Stimulated activated CD4-positive, alpha-beta T cell treated with anti-CD3 and anti-CD28 coated beads, Interleukin-12 subunit alpha, Interleukin-12 subunit beta, amount 100 ng/mL, for 48 hours (primary cell): ENCODE measurements around the gene SPAST.
"Not testable (repeated sequence)": the region's sequence is repeated elsewhere in the genome, so short reads cannot be mapped to it uniquely, and the experiment has no call there.

Experiments
- DNase-seq, 3 donors: peaks; one replicate each; pipeline ENCODE4 v3.0.0-alpha.2; 2020; ENCODE audit warnings: low read depth in 2 of 3, low spot score in 1 of 3

Gene SPAST, protein sequence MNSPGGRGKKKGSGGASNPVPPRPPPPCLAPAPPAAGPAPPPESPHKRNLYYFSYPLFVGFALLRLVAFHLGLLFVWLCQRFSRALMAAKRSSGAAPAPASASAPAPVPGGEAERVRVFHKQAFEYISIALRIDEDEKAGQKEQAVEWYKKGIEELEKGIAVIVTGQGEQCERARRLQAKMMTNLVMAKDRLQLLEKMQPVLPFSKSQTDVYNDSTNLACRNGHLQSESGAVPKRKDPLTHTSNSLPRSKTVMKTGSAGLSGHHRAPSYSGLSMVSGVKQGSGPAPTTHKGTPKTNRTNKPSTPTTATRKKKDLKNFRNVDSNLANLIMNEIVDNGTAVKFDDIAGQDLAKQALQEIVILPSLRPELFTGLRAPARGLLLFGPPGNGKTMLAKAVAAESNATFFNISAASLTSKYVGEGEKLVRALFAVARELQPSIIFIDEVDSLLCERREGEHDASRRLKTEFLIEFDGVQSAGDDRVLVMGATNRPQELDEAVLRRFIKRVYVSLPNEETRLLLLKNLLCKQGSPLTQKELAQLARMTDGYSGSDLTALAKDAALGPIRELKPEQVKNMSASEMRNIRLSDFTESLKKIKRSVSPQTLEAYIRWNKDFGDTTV

DNA sequence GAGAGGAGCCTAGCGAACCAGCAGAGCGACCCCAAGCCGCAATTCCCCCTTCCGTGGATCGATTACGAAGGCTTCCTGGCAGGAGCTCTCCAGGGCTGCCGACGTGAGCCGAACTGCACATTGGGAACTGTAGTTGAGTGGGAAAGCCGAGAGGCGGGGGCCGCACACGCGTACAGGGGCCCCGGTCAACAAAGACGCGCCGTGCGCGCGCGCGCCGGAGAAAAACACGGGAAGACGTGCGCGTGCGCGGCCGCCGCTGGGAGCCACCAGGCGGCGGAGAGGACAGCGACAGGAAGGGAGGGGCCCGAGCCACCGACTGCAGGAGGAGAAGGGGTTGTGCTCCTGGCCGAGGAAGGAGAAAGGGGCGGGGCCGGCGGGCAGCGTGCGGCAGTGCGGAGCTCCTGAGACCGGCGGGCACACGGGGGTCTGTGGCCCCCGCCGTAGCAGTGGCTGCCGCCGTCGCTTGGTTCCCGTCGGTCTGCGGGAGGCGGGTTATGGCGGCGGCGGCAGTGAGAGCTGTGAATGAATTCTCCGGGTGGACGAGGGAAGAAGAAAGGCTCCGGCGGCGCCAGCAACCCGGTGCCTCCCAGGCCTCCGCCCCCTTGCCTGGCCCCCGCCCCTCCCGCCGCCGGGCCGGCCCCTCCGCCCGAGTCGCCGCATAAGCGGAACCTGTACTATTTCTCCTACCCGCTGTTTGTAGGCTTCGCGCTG, at the start of gene SPAST:
Gene SPAST, plus strand, starts transcription at position 247 of the 711 bp plus-strand sequence. Its CDS starts 276 bp downstream, at position 523.
- DNase-seq = peak; percentile 93 to 98 (median 93)

DNA sequence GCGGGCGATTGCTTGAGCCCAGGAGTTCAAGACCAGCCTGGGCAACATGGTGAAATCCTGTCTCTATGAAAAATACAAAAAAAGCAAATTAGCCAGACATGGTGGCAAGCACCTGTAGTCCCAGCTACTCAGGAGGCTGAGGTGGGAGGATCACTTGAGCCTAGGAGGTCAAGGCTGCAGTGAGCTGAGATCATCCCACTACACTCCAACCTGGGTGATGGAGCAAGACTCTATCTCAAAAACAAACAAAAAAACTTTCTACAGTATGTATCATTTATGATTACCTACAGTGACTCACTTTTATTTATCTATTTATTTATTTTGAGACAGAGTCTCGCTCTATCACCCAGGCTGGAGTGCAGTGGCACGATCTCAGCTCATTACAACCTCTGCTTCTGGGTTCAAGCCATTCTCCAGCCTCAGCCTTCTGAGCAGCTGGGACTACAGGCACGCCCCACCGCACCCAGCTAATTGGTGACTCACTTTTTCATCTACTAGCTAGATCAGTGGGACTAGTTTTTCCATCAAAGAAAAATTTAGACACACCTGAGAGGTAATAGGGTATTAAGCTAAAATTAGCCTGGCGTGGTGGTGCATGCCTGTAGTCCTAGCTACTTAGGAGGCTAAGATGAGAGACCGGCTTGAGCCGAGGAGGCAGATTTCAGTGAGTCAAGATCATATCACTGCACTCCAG, 44.4 kb upstream of the SPAST start:
- not testable (repeated sequence) for DNase-seq

DNA sequence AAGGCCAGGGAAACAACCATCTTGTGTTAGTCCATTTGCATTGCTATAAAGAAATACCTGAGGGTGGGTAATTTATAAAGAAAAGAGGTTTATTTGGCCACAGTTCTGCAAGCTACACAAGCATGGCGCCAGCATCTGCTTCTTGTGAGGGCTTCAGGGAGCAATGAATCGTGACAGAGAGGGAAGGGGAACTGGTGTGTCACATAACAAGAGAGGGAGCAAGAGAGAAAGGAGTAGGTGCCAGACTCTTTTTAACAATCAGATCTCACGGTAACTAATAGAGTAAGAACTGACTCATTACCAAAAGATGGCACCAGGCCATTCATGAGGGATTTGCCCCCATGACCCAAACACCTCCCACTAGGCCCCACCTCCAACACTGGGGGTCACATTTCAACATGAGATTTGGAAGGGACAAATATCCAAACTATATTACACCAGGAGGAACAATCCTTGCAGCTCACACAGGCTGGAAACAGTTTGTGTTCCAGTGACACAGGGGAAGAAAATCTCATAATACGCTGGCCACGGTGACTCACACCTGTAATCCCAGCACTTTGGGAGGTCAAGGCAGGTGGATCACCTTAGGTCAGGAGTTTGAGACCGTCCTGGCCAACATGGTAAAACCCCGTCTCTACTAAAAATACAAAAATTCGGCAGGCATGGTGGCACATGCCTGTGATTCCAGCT, 29.0 kb upstream of the SPAST start:
- DNase-seq = not testable (repeated sequence)

DNA sequence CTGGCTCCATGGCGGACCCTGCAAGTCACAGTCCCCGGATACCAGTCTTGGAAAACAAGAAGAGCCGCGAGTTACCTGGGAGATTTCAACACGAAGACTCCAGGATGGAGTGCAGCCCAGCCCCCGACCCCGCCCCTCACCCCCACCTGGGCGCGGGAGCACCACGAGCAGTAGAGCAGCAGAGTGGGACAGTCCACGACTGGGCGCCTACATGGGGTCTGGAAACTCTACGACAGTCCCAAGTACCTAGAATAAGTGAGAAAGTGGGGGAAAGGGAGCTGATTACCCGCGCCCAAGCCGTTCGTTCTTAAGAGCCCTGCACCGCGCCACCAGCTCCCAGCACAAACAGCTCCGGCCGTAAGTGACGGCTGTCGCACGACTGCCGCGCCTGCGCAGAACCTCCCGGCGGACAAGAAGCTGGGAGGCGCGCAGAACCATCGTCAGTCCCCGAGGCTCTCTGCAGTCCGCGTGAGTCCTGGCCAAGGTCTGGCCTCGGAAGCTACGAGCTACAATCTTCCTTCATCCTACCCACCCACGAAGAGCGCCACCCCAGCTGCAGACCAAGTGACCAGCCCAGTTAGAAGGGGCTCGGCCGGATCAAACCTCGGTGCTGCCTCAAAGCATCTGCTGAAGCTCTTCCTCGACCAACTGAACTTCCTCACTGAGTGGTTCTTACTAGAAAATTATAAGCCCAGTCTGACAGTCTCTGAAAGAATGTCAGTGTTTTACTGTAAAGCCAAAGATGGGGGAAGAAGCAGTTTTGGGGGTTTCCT, 23.7 kb upstream of the SPAST start, which contains the start of gene DPY30:
Gene DPY30, minus strand, starts transcription at position 359 of the 773 bp plus-strand sequence. Its CDS starts 349 bp downstream, at position 10.
- DNase-seq = peak; percentile 81 to 87 (median 84)

DNA sequence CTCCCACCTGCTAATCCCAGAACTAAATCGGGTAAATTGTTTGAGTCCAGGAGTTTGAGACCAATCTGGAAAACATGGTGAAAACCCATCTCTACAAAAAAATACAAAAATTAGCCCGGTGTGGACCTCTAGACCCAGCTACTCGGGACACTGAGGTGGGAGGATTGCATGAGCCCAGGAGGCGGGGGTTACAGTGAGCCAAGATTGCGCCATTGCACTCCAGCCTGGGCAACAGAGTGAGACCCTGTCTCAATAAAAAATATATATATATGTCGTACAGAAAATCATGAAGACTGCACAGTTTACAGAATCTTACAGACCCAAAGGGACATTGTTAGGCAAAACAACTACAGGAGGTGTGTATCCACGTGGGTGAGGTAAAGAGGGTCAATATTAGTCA, 19.8 kb upstream of the SPAST start:
- no peak for DNase-seq

DNA sequence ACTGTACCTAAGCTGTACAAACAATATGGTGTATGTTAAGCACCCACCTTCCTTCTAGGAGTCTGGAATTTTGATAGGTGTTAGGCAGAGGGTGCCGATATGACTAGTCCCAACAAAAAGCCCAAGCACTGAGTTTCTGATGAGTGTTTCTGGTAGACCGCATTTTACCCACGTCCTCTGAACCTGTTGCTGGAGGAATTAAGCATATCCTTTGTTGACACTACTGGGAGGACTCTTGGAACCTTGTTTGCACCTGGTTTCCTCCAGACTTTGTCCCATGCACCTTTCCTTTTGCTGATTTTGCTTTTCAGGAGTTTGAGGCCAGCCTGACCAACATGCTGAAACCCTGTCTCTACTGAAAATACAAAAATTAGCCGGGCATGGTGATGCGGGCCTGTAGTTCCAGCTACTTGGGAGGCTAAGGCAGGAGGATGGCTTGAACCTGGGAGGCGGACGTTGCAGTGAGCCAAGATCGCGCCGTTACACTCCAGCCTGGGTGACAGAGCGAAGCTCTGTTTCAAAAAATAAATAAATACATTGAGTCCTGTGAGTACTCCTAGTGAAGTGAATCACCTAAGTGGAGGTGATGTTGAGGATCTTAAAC, 11.4 kb upstream of the SPAST start:
- DNase-seq = no peak

DNA sequence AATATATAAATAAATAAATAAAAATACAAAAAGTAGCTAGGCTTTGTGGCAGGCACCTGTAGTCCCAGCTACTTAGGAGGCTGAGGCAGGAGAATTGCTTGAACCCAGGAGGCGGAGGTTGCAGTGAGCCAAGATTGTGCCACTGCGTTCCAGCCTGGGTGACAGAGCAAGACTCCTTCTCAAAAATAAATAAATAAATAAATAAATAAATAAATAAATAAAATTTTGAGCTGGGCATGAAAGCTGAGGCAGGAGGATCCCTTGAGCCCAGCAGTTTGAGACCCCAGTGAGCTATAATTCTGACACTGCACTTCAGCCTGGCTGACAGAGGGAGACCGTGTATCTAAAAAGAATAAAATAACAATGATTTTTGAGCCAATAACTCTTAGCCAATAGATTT, 8.8 kb upstream of the SPAST start:
- not testable (repeated sequence) for DNase-seq

DNA sequence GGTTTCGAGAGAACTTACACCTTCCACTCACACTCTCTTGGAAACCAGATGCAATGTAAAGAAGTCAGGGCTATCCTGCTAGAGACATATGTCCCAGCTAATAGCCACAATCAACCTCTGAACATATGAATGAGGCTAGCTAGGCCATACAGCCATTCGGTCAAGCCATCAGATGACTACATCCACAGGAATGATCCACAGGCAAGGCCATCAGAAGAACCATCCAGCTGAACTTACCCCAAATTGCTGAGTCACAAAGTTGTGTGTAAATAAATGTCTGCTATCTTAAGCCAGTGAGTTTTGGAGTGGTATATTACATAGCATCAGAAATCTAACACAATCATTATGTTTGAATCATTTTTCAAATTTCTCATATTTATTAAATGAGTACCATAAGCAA, 5.2 kb upstream of the SPAST start:
- DNase-seq = no peak

DNA sequence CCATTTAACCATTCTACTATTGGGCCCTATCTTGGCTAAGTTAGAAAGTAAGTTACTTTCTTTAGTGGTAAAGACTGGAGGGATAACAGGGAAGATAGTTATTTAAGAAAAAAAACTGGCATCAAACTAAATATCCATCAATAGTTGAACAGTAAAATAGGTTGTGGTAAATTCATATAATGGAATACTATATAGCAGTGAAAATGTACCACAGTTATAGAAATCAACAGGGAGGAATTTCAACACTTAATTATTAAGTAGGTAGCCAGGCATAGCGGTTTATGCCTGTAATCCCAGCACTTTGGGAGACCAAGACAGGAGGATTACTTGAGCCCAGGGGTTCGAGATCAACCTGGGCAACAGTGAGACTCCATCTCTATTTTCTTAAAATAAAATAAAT, 3.1 kb upstream of the SPAST start:
- DNase-seq = no peak

DNA sequence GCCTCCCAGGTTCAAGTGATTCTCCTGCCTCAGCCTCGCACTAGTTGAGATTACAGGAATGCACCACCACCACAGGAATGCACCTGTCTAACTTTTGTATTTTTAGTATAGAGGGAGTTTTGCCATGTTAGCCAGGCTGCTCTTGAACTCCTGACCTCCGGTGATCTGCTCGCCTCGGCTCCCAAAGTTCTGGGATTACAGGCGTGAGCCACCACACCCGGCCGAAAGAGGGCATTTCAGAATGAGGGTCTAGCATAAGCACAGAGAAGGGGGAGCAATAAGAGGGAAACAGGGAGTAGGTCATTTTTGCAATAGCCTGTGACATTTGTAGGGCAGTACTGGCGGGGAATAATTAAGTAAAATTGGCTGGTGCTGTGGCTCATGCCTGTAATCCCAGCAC, 1.9 kb upstream of the SPAST start:
- DNase-seq = no peak

DNA sequence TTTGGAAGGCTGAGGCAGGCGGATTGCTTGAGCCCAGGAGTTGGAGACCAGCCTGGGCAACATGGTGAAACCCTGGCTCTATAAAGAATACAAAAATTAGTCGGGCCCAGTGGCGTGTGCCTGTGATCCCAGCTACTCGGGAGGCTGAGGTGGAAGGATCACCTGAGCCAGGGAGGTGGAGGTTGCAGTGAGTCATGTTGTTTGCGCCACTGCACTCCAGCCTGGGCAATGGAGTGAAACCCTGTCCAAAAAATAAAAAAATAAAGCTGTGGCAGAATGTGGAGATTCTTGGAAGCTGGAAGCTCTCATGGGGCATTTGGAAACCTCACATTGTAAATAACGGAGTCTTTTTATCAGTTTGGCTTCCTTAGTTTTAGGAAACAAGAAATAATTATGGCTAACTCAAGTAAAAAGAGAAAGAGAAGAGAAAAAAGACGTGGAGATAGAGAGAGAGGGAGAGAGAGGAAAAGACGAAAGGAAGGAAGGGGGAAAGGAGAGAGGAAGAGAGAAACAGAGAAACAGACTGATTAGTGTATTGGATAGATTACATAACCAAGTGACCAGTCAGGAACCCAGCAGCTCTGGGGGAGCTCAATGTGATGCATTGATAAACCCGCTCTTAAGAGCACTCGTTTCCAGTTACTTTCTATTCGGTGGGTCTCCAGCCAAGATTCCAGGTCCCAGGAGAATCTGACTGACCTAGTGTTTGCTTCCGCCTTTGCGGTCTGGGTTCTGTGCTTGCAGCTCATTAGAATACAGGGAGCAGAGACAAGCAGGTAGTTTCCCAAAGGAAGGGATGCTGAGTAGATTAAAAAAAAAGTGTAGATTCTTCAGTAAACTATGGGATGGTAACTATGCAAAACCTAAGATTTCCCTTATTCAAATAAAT, 1.1 kb upstream of the SPAST start:
- no peak for DNase-seq

DNA sequence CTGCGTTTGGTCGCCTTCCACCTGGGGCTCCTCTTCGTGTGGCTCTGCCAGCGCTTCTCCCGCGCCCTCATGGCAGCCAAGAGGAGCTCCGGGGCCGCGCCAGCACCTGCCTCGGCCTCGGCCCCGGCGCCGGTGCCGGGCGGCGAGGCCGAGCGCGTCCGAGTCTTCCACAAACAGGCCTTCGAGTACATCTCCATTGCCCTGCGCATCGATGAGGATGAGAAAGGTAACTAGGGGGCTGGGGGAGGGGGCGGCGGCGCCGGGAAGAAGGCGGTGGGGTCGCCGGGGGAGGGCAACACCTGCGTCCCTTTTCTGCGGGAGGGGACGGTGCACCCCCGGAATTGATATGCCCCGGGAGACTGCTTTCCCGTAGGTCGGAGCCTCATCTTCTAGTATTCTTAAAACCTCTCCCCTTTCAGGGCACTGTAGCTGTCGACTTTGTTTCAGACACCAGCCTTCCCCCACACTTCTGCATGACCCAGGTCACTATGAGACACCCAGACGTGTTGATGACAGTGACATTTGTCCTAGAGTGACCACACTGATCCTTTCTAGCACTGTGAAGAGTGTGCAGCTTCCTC, 755 bp downstream of the SPAST start:
- DNase-seq = peak; percentile 3 to 16 (median 4)

DNA sequence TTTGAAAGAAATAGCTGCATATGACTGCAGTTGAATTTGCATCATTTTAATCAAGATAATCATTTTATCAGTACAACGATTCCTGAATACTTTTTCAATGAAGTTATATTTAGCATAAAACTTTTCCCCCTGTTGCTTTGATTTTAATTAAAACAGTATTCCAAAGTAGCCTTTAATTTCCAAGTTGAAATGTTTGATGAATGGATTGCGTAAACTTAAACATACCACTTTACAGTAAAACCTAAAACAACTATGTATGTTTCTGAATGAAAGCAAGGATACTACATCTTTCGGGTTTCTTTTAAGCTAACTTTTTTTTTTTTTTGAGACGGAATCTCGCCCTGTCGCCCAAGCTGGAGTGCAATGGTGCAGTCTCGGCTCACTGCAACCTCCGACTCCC, 1.4 kb downstream of the SPAST start:
- DNase-seq = no peak

DNA sequence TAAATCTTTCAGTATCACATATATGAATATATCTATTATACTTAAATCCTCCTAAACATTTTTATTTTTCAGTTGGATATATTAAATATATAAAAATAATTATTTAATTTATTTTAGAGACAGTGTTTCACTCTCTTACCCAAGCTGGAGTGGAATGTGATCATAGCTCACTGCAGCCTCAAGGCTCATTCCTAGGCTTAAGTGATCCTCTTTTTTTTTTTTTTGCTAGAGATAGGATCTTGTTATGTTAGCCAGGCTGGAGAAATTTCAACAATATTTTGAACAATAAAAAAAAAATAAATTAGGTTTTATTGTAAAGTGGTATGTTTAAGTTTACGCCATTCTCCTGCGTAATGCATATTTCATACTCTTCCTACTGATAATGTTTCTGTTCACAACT, 4.2 kb downstream of the SPAST start:
- DNase-seq = no peak

DNA sequence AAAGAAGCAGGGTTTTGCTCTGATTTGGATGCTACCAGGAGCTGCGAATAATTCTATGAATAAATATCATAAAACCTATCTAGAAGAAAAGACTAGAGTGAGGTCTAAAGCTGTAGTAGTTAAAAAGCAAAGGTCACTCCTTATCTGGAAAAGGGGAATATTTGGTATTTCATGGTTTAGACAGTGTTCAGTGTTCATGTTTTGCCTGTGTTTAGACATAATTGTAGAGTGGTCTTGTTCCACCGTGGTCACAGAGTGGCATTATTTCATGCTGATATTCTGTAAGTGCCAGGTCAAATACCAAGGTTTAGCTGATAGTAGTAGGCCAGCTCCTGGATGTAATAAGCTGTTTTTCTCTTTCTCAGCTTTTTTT, 10.8 kb downstream of the SPAST start:
- no peak for DNase-seq

DNA sequence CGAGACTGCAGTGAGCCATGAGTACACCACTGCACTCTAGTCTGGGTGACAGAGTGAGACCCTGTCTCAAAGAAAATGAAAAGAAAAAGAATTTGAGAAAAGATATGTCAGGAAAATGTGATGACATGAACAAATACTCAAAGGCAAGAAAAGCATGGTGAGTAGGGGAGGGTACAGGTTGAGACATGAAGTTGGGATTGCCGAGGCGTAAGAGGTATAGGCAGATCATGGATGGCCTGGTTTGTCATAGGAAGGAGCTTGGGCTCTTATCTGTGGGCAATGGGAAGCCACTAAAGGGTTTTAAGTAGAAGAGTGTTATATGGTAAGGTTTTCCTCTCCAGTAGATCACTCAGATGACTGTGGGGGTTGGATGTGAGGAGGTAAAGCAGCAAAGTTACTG, 32.3 kb downstream of the SPAST start:
- no peak for DNase-seq

DNA sequence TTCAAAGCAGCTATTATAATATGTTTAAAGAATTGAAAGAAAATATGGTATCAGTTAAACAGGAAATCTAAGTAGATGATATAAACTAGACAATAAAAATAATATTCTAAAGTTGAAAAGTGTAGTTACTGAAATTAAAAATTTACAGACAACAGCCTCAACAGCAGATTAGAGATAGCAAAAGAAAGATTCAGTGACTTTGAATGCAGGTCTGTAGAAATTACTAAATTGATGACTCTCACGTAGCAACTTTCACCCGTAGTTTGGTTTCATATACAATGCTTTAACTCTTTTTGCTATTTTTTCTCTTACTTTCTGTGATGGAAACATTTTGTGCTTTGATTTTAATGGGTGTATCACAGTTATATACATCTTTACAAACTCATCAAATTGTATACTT, 44.8 kb downstream of the SPAST start:
- no peak for DNase-seq

DNA sequence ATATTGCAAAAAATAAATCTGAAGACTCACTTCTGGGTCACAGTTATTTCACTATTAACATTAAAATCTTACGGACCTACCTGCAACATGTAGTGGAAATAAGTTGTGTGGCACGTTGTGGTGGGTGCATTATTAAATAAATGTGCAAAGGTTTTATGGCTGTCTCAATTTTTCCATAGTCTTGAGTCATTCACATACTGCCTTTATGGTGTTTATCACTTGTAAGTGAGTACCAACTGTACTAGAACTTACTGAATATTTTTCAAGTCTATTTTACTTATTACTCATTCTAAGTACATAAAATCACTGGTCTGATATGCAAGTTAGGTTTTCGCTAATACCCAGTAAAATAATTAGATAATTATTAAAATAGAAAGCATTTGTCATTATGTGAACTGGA, 54.7 kb downstream of the SPAST start:
- no peak for DNase-seq
